DND-41 (cell line): Measurements from ENCODE around the gene CCDC92B.

Source experiments
- EZH2 ChIP-seq: IDR thresholded peaks from 3 replicates; pipeline ENCODE4 v1.6.1; 2012; ENCODE audit warnings: borderline replicate concordance, low read depth, mild to moderate bottlenecking, moderate library complexity, low read length, inconsistent platforms; ENCODE audit not compliant: severe bottlenecking
- TF ChIP-seq, protein P1 (sequence below): IDR thresholded peaks from 2 replicates; pipeline ENCODE4 v1.5.1; 2012; ENCODE audit warnings: borderline replicate concordance, low read length, moderate library complexity, mild to moderate bottlenecking; ENCODE audit not compliant: poor library complexity, severe bottlenecking; ENCODE audit errors: extremely low read depth

DNA sequence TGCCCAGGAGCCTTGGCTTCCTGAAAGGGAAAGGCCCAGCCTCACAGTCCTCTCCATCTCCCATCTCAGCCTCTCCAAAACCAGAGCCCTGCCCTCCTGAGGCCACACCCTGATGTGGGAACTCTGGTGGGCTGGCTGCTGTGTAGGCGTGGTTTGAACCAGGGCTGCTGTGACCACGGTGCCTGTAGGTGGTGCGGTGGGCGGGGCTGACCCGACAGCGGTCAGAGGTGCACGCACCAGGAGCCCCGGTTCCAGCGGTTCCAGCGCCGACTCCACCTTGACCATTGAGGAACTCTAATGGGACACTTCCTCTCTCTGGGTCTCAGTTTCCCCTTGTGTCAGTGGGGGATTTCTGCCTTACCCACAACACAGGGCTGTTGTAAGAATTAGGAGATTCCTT, 49.2 kb upstream of the CCDC92B start:
- TF ChIP-seq, protein P1, sequence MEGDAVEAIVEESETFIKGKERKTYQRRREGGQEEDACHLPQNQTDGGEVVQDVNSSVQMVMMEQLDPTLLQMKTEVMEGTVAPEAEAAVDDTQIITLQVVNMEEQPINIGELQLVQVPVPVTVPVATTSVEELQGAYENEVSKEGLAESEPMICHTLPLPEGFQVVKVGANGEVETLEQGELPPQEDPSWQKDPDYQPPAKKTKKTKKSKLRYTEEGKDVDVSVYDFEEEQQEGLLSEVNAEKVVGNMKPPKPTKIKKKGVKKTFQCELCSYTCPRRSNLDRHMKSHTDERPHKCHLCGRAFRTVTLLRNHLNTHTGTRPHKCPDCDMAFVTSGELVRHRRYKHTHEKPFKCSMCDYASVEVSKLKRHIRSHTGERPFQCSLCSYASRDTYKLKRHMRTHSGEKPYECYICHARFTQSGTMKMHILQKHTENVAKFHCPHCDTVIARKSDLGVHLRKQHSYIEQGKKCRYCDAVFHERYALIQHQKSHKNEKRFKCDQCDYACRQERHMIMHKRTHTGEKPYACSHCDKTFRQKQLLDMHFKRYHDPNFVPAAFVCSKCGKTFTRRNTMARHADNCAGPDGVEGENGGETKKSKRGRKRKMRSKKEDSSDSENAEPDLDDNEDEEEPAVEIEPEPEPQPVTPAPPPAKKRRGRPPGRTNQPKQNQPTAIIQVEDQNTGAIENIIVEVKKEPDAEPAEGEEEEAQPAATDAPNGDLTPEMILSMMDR: no peak
- TF ChIP-seq EZH2: no peak
